ENCODE results near the gene TSC2. TPM values are rescaled to one million over a fixed set of nuclear protein-coding genes. Genes with fewer than 3 reads are reported as not detected.

The TSC2 gene
- total RNA-seq, 2 donors from 2014 or later = 77.8 to 86.9 TPM

GRCh38 chr16:2056681-2057407 is 9.1 kb downstream of the TSC2 start:
- no peak for DNase-seq (ENCODE audit: low spot score)
- intact Hi-C loops (cut with DNase I) = loop anchor here in 1 of 2 donors (2.0 kb wide), 1 partner anchor 26 kb away; no protein-coding TSS in a partner anchor

DNA sequence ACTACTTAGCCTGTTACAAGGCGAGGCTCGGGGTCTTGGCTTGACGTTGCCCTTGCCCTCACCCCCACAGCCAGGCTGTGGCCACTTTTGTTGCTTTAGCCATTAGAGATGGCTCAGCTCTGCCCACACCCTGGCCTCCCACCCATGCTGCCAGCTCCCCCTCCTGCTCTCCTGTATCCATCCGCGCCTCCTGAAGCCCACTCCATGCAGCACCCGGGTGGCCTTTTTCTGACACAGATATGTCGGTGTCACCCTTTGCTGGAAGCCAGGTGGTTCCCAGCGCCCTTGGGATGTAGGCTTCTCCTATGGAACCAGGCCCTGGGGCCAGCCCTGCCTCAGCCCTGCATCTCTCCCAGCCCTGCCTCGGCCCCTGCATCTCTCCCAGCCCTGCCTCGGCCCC is 9.7 kb downstream of the TSC2 start:
- no peak for DNase-seq (ENCODE audit: low spot score)
- intact Hi-C loops (cut with DNase I) = loop anchor here in 1 of 2 donors (2.0 kb wide), 1 partner anchor 25 kb away; no protein-coding TSS in a partner anchor

DNA sequence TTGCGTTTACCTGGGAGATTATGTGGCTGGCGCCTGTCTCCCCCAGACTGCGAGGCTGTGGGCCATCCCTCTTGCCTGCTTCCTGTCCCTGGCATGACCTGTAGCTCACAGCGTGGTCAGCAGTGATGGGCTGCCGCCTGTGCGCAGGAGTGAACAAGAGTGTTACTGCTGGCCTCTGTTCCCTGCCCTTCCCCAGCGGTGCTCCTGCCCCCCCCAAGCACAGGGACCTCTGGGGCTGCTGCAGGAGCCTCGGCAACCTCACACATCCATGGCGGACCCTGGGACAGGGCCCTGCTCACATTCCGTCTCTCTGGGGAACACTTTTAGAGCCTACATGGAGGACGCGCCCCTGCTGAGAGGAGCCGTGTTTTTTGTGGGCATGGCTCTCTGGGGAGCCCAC is 10.6 kb downstream of the TSC2 start:
- no peak for DNase-seq (ENCODE audit: low spot score)
- intact Hi-C loops (cut with DNase I) = no loop called here

DNA sequence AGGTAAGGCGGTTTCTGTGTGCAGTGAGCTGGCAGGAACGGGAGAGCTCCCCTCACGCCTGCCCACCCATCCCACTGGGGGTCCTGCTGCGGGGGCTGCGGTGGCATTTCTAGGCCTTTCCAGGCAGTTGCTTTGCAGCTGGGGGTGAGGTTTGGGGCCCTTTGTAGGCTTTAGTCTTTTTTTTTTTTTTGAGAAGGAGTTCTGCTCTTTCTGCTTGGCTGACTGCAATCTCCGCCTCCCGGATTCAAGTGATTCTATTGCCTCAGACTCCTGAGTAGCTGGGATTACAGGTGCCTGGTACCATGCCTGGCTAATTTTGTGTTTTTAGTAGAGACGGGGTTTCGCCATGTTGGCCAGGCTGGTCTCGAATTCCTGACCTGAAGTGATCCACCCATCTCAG is 11.1 kb downstream of the TSC2 start:
- no peak for DNase-seq (ENCODE audit: low spot score)
- intact Hi-C loops (cut with DNase I) = no loop called here

DNA sequence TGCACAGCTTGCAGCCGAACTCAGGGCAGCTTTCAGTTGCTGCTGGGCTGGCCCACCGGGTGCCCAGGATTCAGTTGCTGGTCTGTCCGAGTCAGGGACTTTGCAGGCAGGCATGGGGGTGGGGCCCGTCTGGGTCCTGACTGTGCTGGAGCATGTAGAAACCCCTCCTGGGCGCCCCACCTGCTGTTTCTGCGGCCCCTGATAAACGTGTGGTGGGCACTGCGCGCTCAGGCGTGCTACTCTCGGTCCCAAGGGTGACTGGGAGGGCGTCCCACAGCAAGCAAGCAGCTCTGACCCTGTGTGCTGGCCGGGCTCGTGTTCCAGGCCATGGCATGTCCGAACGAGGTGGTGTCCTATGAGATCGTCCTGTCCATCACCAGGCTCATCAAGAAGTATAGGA is 12.6 kb downstream of the TSC2 start:
- intact Hi-C loops (cut with DNase I) = no loop called here
- no peak for DNase-seq (ENCODE audit: low spot score)

DNA sequence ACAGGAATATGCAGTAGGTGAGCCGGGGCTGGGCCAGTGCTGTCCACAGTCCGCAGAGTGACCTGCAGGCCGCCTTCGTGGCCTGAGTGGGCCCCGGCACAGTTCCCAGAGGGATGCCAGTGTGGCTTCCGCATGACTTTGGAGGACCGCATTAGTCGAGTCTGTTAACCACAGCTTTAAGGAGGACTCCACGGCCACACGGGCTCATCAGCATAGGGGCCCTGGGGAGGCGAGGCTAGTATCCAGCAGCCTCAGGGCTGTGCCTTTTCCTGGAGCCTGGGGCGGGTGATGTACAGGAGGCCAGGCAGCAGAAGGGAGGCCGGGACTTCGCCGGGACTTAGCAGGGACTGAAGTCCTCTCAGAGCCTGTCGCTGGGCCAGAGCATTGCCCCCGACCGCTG is 13.2 kb downstream of the TSC2 start:
- intact Hi-C loops (cut with DNase I) = no loop called here
- DNase-seq (ENCODE audit: low spot score) = no peak

- DNase-seq (ENCODE audit: low spot score) = no peak
- intact Hi-C loops (cut with DNase I) = no loop called here
Observed at GRCh38 chr16:2061526-2061925, 13.7 kb downstream of the TSC2 start.

- no peak for DNase-seq (ENCODE audit: low spot score)
Observed at GRCh38 chr16:2062801-2063200, 15.0 kb downstream of the TSC2 start.

GRCh38 chr16:2063861-2064260 is 16.1 kb downstream of the TSC2 start:
- intact Hi-C loops (cut with DNase I) = no loop called here
- DNase-seq (ENCODE audit: low spot score) = no peak

More at GRCh38 chr16:2062801-2063200, 15.0 kb downstream of the TSC2 start:
- intact Hi-C loops (cut with DNase I) = no loop called here

GRCh38 chr16:2064368-2064945 is 16.7 kb downstream of the TSC2 start:
- DNase-seq (ENCODE audit: low spot score) = no peak
- intact Hi-C loops (cut with DNase I) = no loop called here

DNA sequence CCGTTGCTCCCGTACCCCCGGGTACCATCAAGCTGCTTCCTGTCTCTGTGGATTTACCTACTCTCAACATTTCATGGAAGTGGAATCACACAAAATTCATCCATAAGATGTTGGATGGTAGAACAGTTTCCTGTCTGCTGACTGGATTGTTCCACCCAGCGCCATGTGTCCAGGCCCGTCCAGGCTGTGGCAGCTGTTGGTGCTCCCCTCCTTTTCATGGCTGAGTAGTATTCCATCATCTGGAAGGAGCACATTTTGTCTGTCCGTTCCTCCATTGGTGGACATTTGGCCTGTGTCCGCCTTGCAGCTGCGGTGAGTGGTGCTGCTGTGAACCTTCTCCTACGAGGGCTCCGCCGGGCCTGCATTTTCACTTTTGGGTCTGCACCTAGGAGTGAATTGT is 18.4 kb downstream of the TSC2 start:
- intact Hi-C loops (cut with DNase I) = no loop called here

GRCh38 chr16:2070576-2071453 is 23.0 kb downstream of the TSC2 start:
- intact Hi-C loops (cut with DNase I) = no loop called here
- DNase-seq (ENCODE audit: low spot score) = no peak

More for the DNA sequence above, 18.4 kb downstream of the TSC2 start:
- DNase-seq (ENCODE audit: low spot score) = no peak

- DNase-seq (ENCODE audit: low spot score) = no peak
- intact Hi-C loops (cut with DNase I) = no loop called here
Observed at GRCh38 chr16:2071454-2072202, 23.8 kb downstream of the TSC2 start.

DNA sequence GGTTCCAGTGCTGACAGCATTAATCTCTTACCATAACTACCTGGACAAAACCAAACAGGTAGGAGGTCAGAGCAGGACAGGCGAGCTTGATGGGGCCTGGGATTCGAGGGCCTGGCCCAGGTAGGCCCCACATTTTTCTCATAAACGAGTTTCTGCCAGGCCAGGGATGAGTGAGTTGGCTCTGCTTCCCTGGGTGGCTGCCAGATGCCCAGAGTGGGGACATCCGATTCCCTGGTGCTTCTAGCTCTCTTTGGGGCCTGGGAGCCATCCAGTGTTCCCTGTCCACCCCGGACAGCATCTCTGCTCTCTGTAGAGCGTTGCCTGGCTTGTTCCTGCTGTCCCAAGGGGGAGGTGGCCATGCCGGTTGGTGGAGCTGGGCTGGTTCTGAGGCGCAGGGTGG is 25.1 kb downstream of the TSC2 start:
- DNase-seq (ENCODE audit: low spot score) = no peak
- intact Hi-C loops (cut with DNase I) = no loop called here

GRCh38 chr16:2074071-2074470 is 26.3 kb downstream of the TSC2 start:
- no peak for DNase-seq (ENCODE audit: low spot score)
- intact Hi-C loops (cut with DNase I) = no loop called here

DNA sequence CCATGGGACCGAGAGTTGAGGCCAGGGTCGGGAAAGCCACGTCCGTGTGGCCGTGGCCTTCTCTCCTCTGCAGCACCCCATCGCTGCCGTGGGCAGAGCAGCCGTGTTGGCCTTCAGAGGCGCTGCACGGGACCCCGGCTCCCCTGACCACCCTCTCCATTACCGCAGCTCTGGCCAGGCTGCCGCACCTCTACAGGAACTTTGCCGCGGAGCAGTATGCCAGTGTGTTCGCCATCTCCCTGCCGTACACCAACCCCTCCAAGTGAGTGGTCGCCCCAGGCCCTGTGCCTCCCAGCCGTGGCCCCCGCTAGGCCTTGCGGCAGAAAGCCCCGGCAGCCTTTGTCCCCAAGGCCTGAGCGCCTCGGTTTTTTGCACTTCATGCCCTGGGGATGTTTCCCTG is 27.8 kb downstream of the TSC2 start:
- DNase-seq (ENCODE audit: low spot score) = no peak
- intact Hi-C loops (cut with DNase I) = no loop called here

GRCh38 chr16:2076072-2076865 is 28.5 kb downstream of the TSC2 start:
- intact Hi-C loops (cut with DNase I) = no loop called here
- no peak for DNase-seq (ENCODE audit: low spot score)

GRCh38 chr16:2077016-2077415 is 29.2 kb downstream of the TSC2 start:
- DNase-seq (ENCODE audit: low spot score) = no peak
- intact Hi-C loops (cut with DNase I) = no loop called here

- intact Hi-C loops (cut with DNase I) = no loop called here
- DNase-seq (ENCODE audit: low spot score) = no peak
Observed at GRCh38 chr16:2077696-2078095, 29.9 kb downstream of the TSC2 start.

Measured in posterior vena cava (tissue), 2 donors.